ENCODE results near the gene NOVA2.

NOVA2 gene

DNA sequence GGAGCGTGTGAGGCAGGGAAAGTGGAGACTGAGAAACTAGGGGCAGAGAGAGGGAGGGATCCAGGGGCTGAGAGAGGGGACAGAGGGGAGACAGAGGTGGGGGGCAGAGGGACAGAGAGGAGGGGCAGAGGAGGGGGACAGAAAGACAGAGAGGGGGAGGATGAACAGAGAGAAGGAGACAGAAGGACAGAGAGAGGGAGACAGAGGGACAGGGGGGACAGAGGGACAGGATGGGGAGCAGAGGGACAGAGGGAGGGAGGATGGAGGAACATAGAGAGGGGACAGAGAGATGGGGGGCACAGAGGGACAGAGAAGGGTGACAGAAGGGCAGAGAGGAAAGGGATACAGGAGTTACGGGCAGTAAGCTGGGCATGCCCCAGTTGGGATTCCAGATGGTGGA, 44.4 kb downstream of the NOVA2 start:
- in situ Hi-C loops (cut with MboI; ENCODE audit: low sequenced_read_pairs), result no loop called here

DNA sequence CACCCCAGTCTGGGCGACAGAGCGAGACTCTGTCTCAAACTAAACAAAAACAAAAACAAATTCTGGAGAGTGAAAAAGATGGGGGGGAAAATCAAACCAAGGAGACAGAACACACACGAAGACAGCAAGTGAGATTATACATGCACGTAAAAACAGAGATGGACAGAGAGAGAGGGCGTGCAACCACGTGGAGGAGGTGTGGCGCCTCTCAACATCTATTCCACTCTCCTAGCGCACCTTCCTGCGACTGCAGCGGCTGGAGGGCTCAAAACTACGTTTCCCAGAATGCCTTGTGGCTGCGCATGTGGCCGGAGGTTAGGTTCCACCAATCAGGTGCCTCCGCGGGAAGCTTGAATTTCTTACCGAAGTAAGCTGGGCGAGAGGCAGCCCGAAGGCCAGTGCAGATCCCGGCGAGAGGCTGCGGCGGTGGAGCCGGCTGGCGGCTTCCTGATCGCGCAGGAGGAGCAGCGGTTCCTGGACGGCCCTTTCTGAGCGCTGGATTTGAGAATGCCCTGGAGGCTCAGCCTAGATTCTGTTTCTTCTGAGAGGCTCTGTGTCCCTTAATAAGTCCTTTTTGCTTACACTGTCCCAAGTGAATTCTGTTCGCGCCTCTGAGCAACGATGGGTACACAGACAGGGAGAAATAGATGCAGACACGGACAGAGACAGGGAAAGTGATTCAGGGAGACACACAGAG, 46.0 kb downstream of the NOVA2 start:
- in situ Hi-C loops (cut with MboI; ENCODE audit: low sequenced_read_pairs), result no loop called here

DNA sequence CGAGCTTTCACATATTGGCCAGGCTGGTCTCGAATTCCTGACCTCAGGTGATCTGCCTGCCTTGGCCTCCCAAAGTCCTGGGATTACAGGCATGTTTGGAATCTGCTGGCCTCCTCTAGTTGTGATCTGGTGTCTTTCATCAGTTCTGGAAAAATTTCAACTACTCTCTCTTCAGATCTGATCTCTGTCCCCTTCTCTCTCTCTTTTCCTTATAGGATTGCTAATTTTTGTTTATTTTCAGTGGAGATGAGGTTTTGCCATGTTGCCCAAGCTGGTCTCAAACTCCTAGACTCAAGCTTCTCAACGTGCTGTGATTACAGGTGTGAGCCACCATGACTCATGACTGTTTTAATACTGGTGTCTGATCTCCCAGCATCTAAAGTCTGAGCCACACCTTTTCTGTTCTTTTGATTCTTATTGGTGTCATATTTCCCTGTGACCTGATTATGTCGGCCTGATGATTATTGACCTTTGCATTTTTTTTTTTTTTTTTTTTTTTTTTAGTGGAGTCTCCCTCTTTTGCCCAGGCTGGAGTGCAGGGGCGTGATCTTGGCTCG, 48.7 kb downstream of the NOVA2 start:
- in situ Hi-C loops (cut with MboI; ENCODE audit: low sequenced_read_pairs), result no loop called here

DNA sequence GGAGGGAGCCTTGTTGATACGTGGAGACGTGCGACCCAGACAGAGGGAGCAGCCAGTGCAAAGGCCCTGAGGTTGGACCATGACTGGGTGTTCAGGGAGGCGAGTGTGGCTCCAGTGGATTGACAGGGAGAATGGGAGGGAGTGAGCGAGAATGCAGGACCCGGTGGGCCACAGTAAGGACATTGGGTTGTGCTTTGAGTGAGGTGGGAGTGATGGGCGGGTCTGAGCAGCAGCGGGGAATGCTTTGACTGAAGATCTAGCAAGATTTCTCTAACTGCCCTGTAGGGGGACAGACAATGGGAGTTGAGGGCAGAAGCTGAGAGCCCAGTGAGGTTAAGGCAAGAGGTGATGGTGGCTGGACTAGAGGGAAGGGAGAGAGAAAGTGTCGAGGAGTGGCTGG, 51.4 kb downstream of the NOVA2 start:
- in situ Hi-C loops (cut with MboI; ENCODE audit: low sequenced_read_pairs), result no loop called here

DNA sequence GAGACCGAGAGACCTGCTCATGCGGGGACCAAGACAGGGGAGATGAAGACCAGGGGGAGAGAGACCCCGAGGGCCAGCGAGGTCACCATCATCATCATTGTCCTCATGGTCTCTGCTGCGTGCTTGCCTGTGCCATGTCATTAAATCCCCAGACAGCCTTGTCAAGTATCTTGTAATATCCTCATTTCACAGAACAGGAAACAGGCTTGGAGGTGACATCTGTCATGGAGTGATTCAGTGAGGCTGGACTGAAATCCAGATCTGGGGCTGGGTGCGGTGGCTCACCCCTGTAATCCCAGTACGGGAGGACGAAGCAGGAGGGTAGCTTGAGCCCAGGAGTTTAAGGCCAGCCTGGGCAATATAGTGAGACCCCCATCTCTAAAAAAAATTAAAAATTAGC, 53.2 kb downstream of the NOVA2 start:
- in situ Hi-C loops (cut with MboI; ENCODE audit: low sequenced_read_pairs), result no loop called here

DNA sequence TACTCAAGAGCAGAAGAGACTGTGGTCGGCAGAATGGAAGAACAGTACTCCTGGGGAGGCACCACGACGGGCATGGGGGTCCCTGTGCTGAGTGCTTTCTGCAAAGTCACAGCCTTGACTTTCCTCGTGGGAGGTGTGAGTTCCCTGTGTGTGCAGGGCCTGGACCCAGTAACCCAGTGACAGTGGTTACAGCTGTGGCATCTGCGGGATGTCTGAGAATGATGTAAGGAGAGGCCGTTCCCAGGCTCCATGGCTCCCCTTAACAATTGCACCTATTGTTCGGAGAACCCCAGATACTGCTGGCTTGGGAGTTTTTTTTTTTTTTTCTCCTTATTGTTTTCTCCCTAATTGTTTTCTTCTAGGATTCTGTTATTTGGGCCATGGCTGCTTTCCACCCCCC, 54.0 kb downstream of the NOVA2 start:
- in situ Hi-C loops (cut with MboI; ENCODE audit: low sequenced_read_pairs), result no loop called here

DNA sequence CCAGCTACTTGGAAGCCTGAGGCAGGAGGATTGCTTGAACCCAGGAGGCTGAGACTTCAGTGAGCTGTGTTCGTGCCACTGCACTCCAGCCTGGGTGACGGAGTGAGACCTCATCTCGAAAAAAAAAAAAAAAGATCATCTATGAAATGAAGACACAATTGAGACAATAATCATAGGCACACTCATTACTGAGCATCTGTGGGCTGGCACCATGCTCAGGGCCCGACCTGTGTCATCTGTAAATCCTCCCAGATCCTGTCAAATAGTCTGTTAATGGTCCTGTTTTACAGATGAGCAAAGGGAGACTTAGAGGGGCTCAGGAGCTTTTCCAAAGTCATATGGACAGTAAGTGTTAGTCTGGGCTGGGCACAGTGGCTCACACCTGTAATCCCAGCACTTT, 54.9 kb downstream of the NOVA2 start:
- in situ Hi-C loops (cut with MboI; ENCODE audit: low sequenced_read_pairs), result no loop called here

DNA sequence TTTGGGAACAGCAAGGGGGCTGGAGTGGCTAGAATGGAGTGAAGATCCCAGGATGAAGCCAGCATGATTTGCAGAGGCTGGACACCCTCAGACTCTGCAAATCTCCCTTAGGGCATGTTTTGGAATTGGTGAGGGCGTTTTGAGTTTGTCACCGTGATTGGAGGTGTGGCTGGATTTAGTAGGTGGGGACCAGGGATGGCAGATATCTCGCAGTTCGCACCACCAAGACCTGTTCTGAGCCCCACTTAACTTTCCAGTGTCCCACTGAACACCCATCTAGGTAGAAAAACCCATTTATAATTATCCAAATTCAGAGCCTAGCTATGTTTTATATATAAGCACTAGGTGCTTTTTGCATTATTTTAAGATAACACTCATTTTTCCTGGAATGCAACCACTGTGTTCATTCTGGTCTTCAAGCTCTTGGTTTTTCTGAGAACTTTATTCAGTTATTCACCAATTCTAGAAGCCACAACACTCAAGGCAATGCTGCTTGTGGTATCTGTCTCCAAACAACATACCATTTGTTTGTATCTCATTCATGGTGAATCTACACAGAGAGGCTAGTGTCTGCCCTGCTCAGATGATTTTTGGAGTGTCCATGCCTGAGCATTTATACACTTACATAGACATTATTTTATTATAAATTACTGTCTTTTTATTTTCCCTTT, 56.1 kb downstream of the NOVA2 start:
- in situ Hi-C loops (cut with MboI; ENCODE audit: low sequenced_read_pairs), result no loop called here

DNA sequence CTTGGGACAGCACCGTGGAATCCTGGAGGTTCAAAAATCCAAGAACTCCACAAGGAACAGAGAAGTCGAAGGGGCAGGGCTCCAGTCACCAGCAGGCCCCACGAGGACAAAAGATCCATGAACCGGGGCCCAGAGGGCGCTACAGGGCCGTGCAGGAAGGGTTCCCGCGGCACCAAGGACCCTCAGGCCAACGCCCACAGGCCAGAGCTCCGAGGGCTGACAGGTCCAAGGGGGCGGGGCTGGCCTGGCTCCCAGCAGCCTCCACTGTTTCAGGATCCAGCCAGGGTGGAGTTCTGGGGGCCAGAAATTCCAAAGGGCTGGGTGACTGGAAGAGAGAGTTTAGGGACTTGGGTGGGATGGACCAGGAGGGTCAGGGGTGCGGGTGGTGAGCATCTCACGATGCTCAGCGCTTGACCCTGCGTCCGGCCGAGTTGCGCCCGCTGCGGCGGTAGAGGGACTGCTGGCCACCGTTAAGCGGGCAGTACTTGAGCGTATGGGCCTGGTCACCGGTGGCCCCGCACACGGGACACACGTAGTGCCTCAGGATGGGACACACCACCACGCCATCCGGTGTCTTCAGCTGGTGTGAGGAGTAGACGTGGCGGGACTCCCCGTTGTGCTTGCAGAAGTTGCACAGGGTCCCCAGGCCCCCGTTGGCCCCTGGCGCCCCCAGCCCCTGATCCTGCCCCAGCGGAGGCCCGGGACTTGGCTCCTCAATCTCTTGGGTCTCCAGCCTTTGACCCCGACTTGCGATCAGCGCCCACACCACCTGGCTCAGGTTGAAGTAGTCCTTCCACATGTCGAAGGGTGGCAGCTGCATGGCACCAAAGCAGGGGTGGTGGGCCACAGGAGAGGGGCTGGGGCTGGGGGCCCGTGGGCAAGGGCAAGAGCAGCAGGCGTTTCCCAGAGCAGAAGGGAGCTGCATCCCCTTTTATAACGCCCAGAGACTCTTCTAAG, 59.5 kb downstream of the NOVA2 start, which contains the start of gene NANOS2:
TSS of gene NANOS2 (minus strand) at position 905 of the 957 bp plus-strand sequence. CDS start at position 820, 85 bp downstream.
- in situ Hi-C loops (cut with MboI; ENCODE audit: low sequenced_read_pairs), result no loop called here

DNA sequence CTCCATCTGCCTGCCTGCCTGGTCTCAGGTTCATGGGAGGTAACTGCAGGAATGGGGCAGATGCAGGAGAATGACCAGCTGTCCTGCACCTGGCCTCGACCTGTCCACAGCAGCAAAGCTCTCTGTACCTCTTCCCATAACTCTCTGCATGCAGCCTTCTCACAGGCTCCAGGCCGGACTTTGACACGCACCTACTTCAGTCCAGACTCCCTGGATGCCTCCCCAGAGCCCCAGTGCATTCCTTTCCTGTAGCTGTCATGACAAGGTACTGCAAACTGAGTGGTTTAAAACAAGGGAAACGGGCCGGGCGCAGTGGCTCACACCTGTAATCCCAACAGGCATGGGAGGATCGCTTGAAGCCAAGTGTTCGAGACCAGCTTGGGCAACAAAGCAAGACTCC, 62.4 kb downstream of the NOVA2 start:
- in situ Hi-C loops (cut with MboI; ENCODE audit: low sequenced_read_pairs), result no loop called here

DNA sequence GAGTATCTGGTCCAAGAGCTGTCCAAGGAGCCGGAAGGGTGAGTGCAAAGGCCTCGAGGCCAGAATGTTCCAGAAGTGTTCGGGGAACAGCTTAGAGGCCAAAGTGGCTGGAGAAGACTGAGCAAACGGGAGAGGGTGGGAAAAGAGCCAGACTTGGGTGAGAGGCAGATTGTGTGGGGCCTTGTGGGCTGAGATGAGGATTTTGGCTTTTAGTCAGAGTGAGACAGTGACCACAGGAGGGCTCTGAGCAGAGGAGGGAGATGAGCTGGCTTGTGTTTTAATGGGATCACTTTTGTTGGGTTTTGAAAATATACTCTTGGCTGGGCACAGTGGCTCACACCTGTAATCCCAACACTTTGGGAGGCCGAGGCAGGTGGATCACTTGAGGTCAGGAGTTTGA, 64.7 kb downstream of the NOVA2 start:
- in situ Hi-C loops (cut with MboI; ENCODE audit: low sequenced_read_pairs), result no loop called here

DNA sequence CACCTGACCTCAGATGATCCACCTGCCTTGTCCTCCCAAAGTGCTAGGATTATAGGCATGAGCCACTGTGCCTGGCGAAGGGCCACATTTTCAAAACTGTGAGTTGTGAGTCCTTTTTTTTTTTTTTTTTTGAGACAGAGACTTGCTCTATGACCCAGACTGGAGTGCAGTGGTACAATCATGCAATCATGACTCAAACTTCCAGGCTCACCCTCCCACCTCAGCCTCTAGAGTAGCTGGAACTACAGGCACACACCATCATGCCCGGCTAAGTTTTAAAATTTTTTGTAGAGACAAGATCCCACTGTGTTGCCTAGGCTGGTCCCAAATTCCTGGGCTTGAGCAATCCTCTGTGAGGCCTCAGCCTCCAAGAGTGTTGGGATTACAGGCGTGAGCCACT, 67.4 kb downstream of the NOVA2 start:
- in situ Hi-C loops (cut with MboI; ENCODE audit: low sequenced_read_pairs), result no loop called here

DNA sequence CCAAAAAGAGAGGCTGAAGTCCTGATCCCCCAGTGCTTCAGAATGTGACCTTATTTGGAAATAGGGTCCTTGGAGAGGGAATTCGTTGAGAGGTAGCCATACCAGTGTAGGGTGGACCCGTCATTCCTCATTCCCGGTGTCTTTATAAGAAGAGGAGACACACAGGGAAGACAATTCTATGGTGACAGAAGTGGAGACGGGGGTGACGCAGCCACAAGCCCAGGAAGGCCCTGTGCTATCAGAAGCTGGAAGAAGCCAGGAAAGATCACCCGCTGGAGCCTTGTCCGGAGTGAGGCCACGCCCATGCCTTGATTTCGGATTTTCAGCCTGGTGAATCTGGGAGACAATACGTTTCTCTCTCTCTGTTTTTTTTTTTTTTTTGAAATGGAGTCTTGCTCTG, 68.7 kb downstream of the NOVA2 start:
- in situ Hi-C loops (cut with MboI; ENCODE audit: low sequenced_read_pairs), result no loop called here

DNA sequence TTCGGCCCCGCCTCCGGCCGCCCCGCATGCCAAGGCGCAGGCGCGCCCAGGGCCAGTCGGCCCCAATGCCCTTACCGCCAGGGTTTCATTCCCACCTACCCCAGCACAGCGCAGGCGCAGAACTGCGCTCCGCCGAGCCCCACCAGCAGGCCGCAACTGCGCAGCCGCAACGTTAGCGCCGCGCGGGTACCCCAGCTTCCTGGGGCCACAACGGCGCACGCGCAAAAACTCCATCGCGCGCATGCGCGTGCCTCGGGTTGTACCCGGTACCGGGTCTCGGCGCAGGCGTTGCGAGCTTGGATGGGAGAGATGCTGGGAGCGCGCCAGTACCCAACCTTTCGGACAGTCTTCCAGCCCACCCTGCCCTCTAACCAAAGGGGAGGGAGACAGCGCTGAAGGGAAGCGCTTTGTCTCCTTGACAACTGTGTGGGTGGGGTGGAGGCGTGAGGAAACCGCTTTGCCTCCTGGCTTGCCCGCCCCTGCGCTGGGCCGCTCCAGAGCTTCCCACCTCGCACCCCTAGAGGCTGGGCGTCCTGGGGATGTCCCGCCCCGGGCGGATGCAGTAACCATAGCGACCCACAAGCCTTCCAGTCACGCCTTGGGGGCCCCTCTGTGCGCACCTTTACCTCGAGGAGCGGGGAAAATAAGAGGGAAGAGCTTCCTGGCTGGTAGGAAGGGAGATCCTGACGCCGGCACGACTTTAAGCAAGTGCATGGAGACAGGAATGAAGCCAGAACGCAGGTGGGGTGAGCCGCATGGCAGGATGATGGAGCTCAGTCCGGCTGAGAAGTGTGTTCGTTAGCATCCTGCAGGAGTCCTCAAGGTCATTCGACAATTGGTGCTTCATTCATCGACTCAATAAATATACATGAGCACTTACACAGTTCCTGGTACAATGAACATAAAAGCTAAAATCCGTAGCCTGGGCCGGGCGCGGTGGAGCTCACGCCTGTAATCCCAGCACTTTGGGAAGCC, 70.7 kb downstream of the NOVA2 start:
- in situ Hi-C loops (cut with MboI; ENCODE audit: low sequenced_read_pairs), result no loop called here

DNA sequence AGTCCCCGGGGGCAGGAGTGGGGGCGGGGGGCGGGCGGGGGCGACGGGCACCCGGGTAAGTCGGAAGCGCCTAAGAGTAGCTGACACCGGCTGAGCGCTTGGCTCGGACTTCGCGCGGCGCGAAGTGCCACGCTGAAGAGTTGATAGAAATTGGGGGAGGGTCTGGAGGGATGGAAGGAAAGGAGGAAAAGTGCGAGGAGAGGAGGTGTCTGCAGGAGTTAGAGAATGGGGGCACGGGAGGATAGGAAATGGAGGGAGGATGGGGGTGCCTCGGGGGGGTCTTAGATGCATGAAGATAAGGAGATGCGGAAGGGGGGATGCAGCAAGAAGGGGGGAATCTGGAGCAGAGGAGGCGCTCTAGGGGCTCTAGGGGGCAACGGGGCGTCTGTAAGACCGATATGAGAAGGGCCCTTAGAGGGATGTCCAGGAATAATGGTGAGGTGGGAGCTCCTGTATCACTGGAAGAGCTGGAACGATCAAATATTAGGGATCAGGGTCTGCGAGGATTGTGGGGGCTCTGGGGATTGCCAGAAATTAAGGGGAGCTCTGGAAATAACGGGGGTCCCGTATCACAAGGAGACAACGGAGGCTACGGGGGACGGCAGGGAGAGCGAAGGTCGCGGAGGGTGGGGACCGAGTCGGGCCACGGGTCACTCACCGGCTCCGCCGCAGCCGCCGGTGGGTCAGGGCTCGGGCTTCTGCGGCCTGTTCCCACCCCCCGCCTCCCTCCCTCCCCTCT, 71.6 kb downstream of the NOVA2 start, which contains the start of gene MYPOP:
TSS of gene MYPOP (minus strand) at position 702 of the 739 bp plus-strand sequence. CDS start 840 bp downstream, outside the sequence.
- in situ Hi-C loops (cut with MboI; ENCODE audit: low sequenced_read_pairs), result no loop called here

DNA sequence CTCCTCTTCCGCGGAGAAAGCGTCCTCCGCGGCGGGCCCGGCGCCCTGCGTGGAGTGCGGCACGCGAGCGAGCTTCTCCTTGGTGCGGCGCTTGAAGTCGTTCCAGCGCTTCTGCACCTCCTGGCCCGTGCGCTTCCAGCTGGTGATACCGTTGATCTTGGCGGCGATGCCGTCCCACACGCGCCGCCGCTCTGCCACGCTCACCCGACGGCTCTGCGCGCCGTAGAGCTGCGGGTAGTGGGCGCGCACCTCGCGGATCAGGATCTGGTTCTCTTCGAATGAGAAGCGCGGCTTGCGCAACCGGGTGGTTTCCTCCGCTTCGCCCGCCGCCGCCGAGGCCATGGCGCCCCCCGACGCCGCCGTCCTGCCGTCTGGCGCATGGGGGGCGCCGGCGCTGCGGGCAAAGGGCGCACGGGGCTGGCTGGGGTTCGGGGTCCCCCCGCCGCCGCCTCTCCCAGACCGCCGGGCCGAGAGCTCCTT, 72.2 kb downstream of the NOVA2 start:
- in situ Hi-C loops (cut with MboI; ENCODE audit: low sequenced_read_pairs), result no loop called here

DNA sequence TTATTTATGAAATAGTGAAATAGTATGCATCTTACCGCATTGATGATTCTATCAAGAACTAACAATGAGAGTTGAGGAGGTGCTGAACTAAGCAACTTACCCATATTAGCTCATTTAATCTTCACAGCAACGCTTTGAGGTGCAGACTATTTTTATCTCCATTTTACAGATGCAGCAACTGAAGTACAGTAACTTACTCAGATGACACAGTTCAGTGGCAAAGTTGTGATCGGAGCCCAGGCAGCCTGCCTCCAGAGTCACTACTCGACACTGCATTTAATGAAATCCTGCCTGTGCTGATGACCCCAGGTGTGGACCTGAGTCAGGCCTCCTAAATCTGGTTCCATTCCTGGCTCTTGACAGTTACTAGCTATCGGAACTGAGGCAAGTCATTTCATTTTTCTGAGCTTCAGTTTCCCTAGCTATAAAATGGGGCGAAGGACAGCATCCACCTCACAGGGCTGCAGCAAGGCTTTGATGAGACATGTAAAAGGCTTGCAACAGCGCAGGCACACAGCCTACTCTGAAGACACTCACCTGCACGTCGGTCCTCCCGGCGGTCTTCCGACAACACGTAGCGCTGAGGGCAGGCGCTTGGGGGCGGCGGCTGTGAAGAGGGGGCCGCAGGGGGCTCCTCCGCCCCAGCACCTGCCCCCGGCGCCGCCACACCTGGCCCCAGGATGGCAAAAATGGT, 72.8 kb downstream of the NOVA2 start:
- in situ Hi-C loops (cut with MboI; ENCODE audit: low sequenced_read_pairs), result no loop called here

DNA sequence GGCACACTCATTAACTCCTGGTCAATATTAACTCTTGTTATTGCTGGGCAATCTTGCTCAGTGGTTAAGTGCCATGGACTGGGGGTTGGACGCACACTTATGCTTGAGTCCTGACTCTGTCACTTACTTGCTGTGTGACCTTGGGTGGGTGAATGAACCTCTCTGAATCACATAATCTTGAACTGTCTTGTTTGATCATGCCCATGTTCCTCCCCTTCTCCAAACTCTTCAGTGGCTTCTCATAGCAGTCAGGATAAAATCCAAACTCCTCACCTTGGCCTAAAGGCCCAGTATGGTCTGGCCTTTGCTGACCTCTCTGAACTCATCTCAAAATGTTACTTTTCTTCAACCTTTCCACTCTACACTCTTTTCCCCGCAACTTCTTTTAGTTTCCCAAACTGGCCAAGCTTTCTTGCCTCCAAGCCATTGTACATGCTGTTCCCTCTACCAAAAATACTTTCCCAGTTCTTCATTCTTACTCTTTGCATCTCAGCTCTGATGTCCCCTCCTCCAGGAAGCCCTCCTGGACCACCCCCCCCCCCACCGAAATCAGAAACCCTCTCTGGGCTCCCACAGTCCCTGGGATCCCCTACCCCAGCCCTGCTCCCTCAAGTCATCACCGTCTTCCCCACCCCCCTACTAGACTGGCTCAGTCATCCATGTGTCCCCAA, 73.6 kb downstream of the NOVA2 start:
- in situ Hi-C loops (cut with MboI; ENCODE audit: low sequenced_read_pairs), result no loop called here

All from HL-60/S4 treated with retinoic acid at 250 ng/mL for 4 days and 3 days (cell line).